Keratinocyte (primary cell): ENCODE measurements around the gene WASF2. TPM values are rescaled to one million over a fixed set of nuclear protein-coding genes. Genes with fewer than 3 reads are reported as not detected.

Experiments used
- DNase-seq: peaks from one replicate; pipeline ENCODE4 v3.0.0-alpha.2; 2011; ENCODE audit warnings: low read depth, missing footprints, low spot score
- FAIRE-seq: peaks from 2 replicates; lab custom pipeline; 2011; peaks lifted over from hg19 to GRCh38; lab: Jason Lieb, UNC
- H2AFZ ChIP-seq: 2 replicates; pipeline ENCODE4 v1.6.0; 2012; ENCODE audit warnings: low read length, control low read depth, inconsistent platforms; ENCODE audit not compliant: control insufficient read depth
- H3K27ac ChIP-seq: 2 replicates; pipeline ENCODE4 v1.5.1; 2011; ENCODE audit warnings: low read length; ENCODE audit not compliant: control insufficient read depth, insufficient read depth
- H3K27me3 ChIP-seq: 3 replicates; pipeline ENCODE4 v1.6.0; 2011; ENCODE audit warnings: low read length; ENCODE audit not compliant: control insufficient read depth, insufficient read depth; ENCODE audit errors: extremely low read depth
- H3K36me3 ChIP-seq, 2 experiments: 2 replicates in 1 of 2; 3 replicates in 1 of 2; pipeline ENCODE4 v1.5.1; 2011; ENCODE audit warnings: low read length in 2 of 2, mild to moderate bottlenecking in 1 of 2; ENCODE audit not compliant: control insufficient read depth in 2 of 2, insufficient read depth in 2 of 2; ENCODE audit errors: extremely low read depth in 1 of 2
- H3K4me1 ChIP-seq: 3 replicates; pipeline ENCODE4 v1.5.1; 2011; ENCODE audit warnings: low read length; ENCODE audit not compliant: control insufficient read depth, insufficient read depth; ENCODE audit errors: extremely low read depth
- H3K4me2 ChIP-seq: 3 replicates; pipeline ENCODE4 v1.6.0; 2011; ENCODE audit warnings: low read depth, low read length; ENCODE audit not compliant: control insufficient read depth, insufficient read depth; ENCODE audit errors: extremely low read depth
- H3K4me3 ChIP-seq, 3 experiments: fragments of 200-600 bp in 1 of 3; sonication (generic) in 1 of 3; 2 replicates in 2 of 3; 3 replicates in 1 of 3; pipeline ENCODE4 v1.5.1; 2011 to 2016; ENCODE audit warnings: low read length in 3 of 3, mild to moderate bottlenecking in 3 of 3, control low read depth in 2 of 3, inconsistent platforms in 1 of 3, low read depth in 1 of 3, mixed read lengths in 1 of 3, mixed run types in 1 of 3, moderate library complexity in 1 of 3; ENCODE audit not compliant: control insufficient read depth in 2 of 3, insufficient read depth in 2 of 3; ENCODE audit errors: extremely low read depth in 1 of 3
- H3K79me2 ChIP-seq: 2 replicates; pipeline ENCODE4 v1.6.0; 2012; ENCODE audit warnings: low read length; ENCODE audit not compliant: control insufficient read depth, insufficient read depth
- H3K9ac ChIP-seq: 3 replicates; pipeline ENCODE4 v1.6.0; 2011; ENCODE audit warnings: low read length; ENCODE audit not compliant: control insufficient read depth, insufficient read depth; ENCODE audit errors: extremely low read depth
- H3K9me1 ChIP-seq: 3 replicates; pipeline ENCODE4 v1.6.0; 2011; ENCODE audit warnings: low read length; ENCODE audit not compliant: control insufficient read depth, insufficient read depth; ENCODE audit errors: extremely low read depth
- H3K9me3 ChIP-seq: 2 replicates; pipeline ENCODE4 v1.5.1; 2012; ENCODE audit warnings: low read depth, low read length; ENCODE audit not compliant: control insufficient read depth
- H4K20me1 ChIP-seq: 3 replicates; pipeline ENCODE4 v1.6.0; 2011; ENCODE audit warnings: low read length; ENCODE audit not compliant: control insufficient read depth, insufficient read depth; ENCODE audit errors: extremely low read depth
- CTCF ChIP-seq, 3 experiments: IDR thresholded peaks in 1 of 3; conservative IDR thresholded peaks in 1 of 3; optimal IDR thresholded peaks in 1 of 3; 2 replicates in 2 of 3; 3 replicates in 1 of 3; pipeline versions ENCODE3 to v1.5.1; 2011; ENCODE audit warnings: low read length in 3 of 3, mild to moderate bottlenecking in 3 of 3, moderate library complexity in 2 of 3, control low read depth in 1 of 3, inconsistent platforms in 1 of 3; ENCODE audit not compliant: insufficient read depth in 2 of 3; ENCODE audit errors: extremely low read depth in 1 of 3
- EZH2 ChIP-seq: IDR thresholded peaks from one replicate; pipeline ENCODE4 v1.6.1; 2012; ENCODE audit warnings: inconsistent platforms, mild to moderate bottlenecking, low read length, moderate library complexity
- dilution Hi-C: fragments of 300-500 bp; cut with MboI; formaldehyde crosslinking; loops from one replicate; pipeline ENCODE4 v1.7.0; 2020; ENCODE audit warnings: low sequenced_read_pairs; ENCODE audit not compliant: extremely low pct_ligation_motif_present
- polyA plus RNA-seq, 5 experiments: library from polyadenylated mRNA; depleted of rRNA in 3 of 5; stranded (reverse) in 3 of 5; stranded (forward) in 1 of 5; unstranded in 1 of 5; fragments of >200 nt; gene quantifications; 1 replicate in 1 of 5; 2 replicates in 3 of 5; 3 replicates in 1 of 5; pipeline versions ENCODE4 v1.2.1 to v1.2.3, GENCODE V29; 2011 to 2012; ENCODE audit warnings: missing spikeins in 2 of 5, low read depth in 1 of 5, low replicate concordance in 1 of 5

The WASF2 gene
- polyA plus RNA-seq, 1 donor (not counting 4 experiments of a cell fraction or from before 2014, with no cell fraction given) = 42.9 TPM

- Histone ChIP-seq H3K9me3 (no peaks in the 10 kb centered on the region), H3K36me3 (no peaks in the 10 kb centered on the region), H3K79me2 (no peaks in the 10 kb centered on the region), H3K27me3 (no peaks in the 10 kb centered on the region), H4K20me1 (no peaks in the 10 kb centered on the region), H3K4me1 (peaks cover 23% of the 10 kb centered on the region), H3K9me1 (no peaks in the 10 kb centered on the region), H3K4me3 (no peak overlapping the region), H2AFZ (no peak overlapping the region), H3K9ac (no peak overlapping the region), H3K4me2 (no peak overlapping the region), H3K27ac (no peak overlapping the region)
- no peak for DNase-seq
- dilution Hi-C loops = no loop called here
- TF ChIP-seq EZH2 = no peak
- TF ChIP-seq CTCF (optimal IDR thresholded peaks at IDR 0.05 in 1 of 3, IDR thresholded peaks at IDR 0.05 in 1 of 3, conservative IDR thresholded peaks at IDR 0.05 in 1 of 3; ENCODE audit: extremely low read depth in 1 of 3, insufficient read depth in 2 of 3, low read length in 3 of 3) = no peak
- no peak for FAIRE-seq
These were observed 23.6 kb upstream of the WASF2 start for GRCh38 chr1:27513528-27513927.

- DNase-seq (no peak), FAIRE-seq (no peak)
- no peak for TF ChIP-seq EZH2
- no peak for TF ChIP-seq CTCF (optimal IDR thresholded peaks at IDR 0.05 in 1 of 3, IDR thresholded peaks at IDR 0.05 in 1 of 3, conservative IDR thresholded peaks at IDR 0.05 in 1 of 3; ENCODE audit: extremely low read depth in 1 of 3, insufficient read depth in 2 of 3, low read length in 3 of 3)
- Histone ChIP-seq H3K4me2 (peak overlapping the region; percentile 27), H3K4me3 (no peak overlapping the region), H3K27ac (no peak overlapping the region), H3K9me1 (no peaks in the 10 kb centered on the region), H3K4me1 (peaks cover 19% of the 10 kb centered on the region), H2AFZ (peak overlapping the region; percentile 40), H3K9me3 (no peaks in the 10 kb centered on the region), H3K36me3 (no peaks in the 10 kb centered on the region), H4K20me1 (no peaks in the 10 kb centered on the region), H3K9ac (no peak overlapping the region), H3K27me3 (no peaks in the 10 kb centered on the region), H3K79me2 (no peaks in the 10 kb centered on the region)
- dilution Hi-C loops = no loop called here
These were observed 19.4 kb upstream of the WASF2 start for GRCh38 chr1:27509127-27510080.
